Tibial artery (tissue), 4 donors: ENCODE measurements around the gene ZNF609.
"Not testable (repeated sequence)": the region's sequence is repeated elsewhere in the genome, so short reads cannot be mapped to it uniquely, and the experiment has no call there.

Experiments used
- DNase-seq, 2 donors: peaks; one replicate each; pipeline ENCODE4 v3.0.0-alpha.2; 2019
- H3K27ac ChIP-seq, 2 donors: fragments of 200-600 bp; sonication (generic) in 1 of 2; 1 replicate in 1 of 2; 2 replicates in 1 of 2; pipeline ENCODE4 v1.5.1; 2018 to 2019; ENCODE audit warnings: mild to moderate bottlenecking in 1 of 2
- H3K27me3 ChIP-seq, 2 donors: fragments of 200-600 bp; sonication (generic) in 1 of 2; one replicate each; pipeline versions ENCODE4 v1.5.1 to v1.6.0; 2016 to 2019
- H3K36me3 ChIP-seq, 3 donors: fragments of 200-600 bp; sonication (generic) in 2 of 3; one replicate each; pipeline ENCODE4 v1.5.1; 2016 to 2019; ENCODE audit warnings: mild to moderate bottlenecking in 2 of 3
- H3K4me1 ChIP-seq, 4 donors: fragments of 200-600 bp; sonication (generic) in 2 of 4; 1 replicate in 3 of 4; 2 replicates in 1 of 4; pipeline ENCODE4 v1.5.1; 2016 to 2019
- H3K4me3 ChIP-seq, 2 donors: fragments of 200-600 bp; sonication (generic) in 1 of 2; 1 replicate in 1 of 2; 2 replicates in 1 of 2; pipeline ENCODE4 v1.5.1; 2018 to 2019; ENCODE audit warnings: mild to moderate bottlenecking in 2 of 2
- H3K9me3 ChIP-seq, 3 donors: fragments of 200-600 bp; sonication (generic) in 1 of 3; one replicate each; pipeline ENCODE4 v1.5.1; 2016 to 2019
- CTCF ChIP-seq, 2 experiments: fragments of 200-600 bp in 1 of 2; fragments of 450-650 bp in 1 of 2; IDR thresholded peaks; one replicate each; pipeline ENCODE4 v1.5.1; 2017 to 2019; ENCODE audit warnings: antibody characterized with exemption in 2 of 2, mild to moderate bottlenecking in 1 of 2, moderate library complexity in 1 of 2
- intact Hi-C: fragments of 100-400 bp; cut with DNase I; formaldehyde crosslinking; loops from one replicate; pipeline ENCODE4 v1.15.0; 2023; ENCODE audit warnings: low total_unique reads

ZNF609 gene

GRCh38 chr15:64624242-64624641 lies 163.9 kb downstream of the ZNF609 start:
- intact Hi-C loops: no loop called here

GRCh38 chr15:64629063-64629462 lies 168.7 kb downstream of the ZNF609 start:
- H3K36me3 ChIP-seq: peaks cover 0 to 6% (median 4%) of the 10 kb centered on the region in 3 donors
- H3K27me3 ChIP-seq: no peaks in the 10 kb centered on the region
- no peak for TF ChIP-seq CTCF (IDR thresholded peaks at IDR 0.05)
- H3K9me3 ChIP-seq: no peaks in the 10 kb centered on the region
- H3K4me3 ChIP-seq: no peak overlapping the region
- DNase-seq: no peak
- intact Hi-C loops: no loop called here
- no peak overlapping the region for H3K27ac ChIP-seq
- H3K4me1 ChIP-seq: peaks cover 0 to 6% (median under 1%) of the 10 kb centered on the region in 4 donors

More at GRCh38 chr15:64624242-64624641, 163.9 kb downstream of the ZNF609 start:
- Histone ChIP-seq H3K27me3 (no peaks in the 10 kb centered on the region), H3K9me3 (no peaks in the 10 kb centered on the region), H3K27ac (no peak overlapping the region), H3K4me1 (peaks cover 0 to 22% (median 7%) of the 10 kb centered on the region in 4 donors), H3K36me3 (peaks cover 8 to 12% (median 9%) of the 10 kb centered on the region in 3 donors), H3K4me3 (no peak overlapping the region)
- TF ChIP-seq CTCF (IDR thresholded peaks at IDR 0.05): no peak
- DNase-seq: no peak

GRCh38 chr15:64630396-64631107 lies 170.2 kb downstream of the ZNF609 start:
- no peak overlapping the region for H3K27ac ChIP-seq
- H3K4me1 ChIP-seq: peaks cover 0 to 21% (median 7%) of the 10 kb centered on the region in 4 donors
- no peaks in the 10 kb centered on the region for H3K9me3 ChIP-seq
- intact Hi-C loops: no loop called here
- H3K36me3 ChIP-seq: peaks cover 0 to 6% (median 4%) of the 10 kb centered on the region in 3 donors
- no peak for TF ChIP-seq CTCF (IDR thresholded peaks at IDR 0.05)
- DNase-seq: no peak
- no peaks in the 10 kb centered on the region for H3K27me3 ChIP-seq
- H3K4me3 ChIP-seq: no peak overlapping the region

GRCh38 chr15:64632639-64633038 lies 172.3 kb downstream of the ZNF609 start:
- H3K36me3 ChIP-seq, H3K9me3 ChIP-seq, H3K27me3 ChIP-seq, DNase-seq, intact Hi-C loops, H3K4me3 ChIP-seq, H3K27ac ChIP-seq: not testable (repeated sequence)
- peaks cover 0 to 21% (median 10%) of the 10 kb centered on the region in 4 donors for H3K4me1 ChIP-seq

GRCh38 chr15:64633332-64633731 lies 173.0 kb downstream of the ZNF609 start:
- no peak overlapping the region for H3K27ac ChIP-seq

More at GRCh38 chr15:64633332-64633731, 173.0 kb downstream of the ZNF609 start:
- Histone ChIP-seq H3K4me1 (peaks cover 0 to 21% (median 10%) of the 10 kb centered on the region in 4 donors), H3K4me3 (no peak overlapping the region), H3K36me3 (peaks cover 0 to 6% (median 0%) of the 10 kb centered on the region in 3 donors), H3K27me3 (no peaks in the 10 kb centered on the region), H3K9me3 (no peaks in the 10 kb centered on the region)
- TF ChIP-seq CTCF (IDR thresholded peaks at IDR 0.05): no peak
- intact Hi-C loops: no loop called here
- DNase-seq: no peak
